IgD-negative memory B cell (primary cell): Measurements from ENCODE around the gene SUN5. TPM values are rescaled to one million over a fixed set of nuclear protein-coding genes. Genes with fewer than 3 reads are reported as not detected.

ENCODE experiments used
- H3K27ac Mint-ChIP-seq, 3 donors: one replicate each; pipeline ENCODE4 v1.8.0; 2020 to 2022; ENCODE audit warnings: mild to moderate bottlenecking in 3 of 3, mixed read lengths in 3 of 3, moderate library complexity in 1 of 3
- H3K27me3 Mint-ChIP-seq: one replicate; pipeline ENCODE4 v1.8.0; 2021; ENCODE audit warnings: mixed read lengths
- H3K36me3 Mint-ChIP-seq: one replicate; pipeline ENCODE4 v1.8.0; 2020; ENCODE audit warnings: mild to moderate bottlenecking, mixed read lengths
- H3K4me1 Mint-ChIP-seq, 3 donors: one replicate each; pipeline ENCODE4 v1.8.0; 2020 to 2022; ENCODE audit warnings: mixed read lengths in 3 of 3, mild to moderate bottlenecking in 1 of 3
- H3K4me3 Mint-ChIP-seq, 4 donors: one replicate each; pipeline ENCODE4 v1.8.0; 2020 to 2022; ENCODE audit warnings: mild to moderate bottlenecking in 4 of 4, mixed read lengths in 4 of 4, moderate library complexity in 3 of 4
- H3K9me3 Mint-ChIP-seq, 3 donors: one replicate each; pipeline ENCODE4 v1.8.0; 2020 to 2021; ENCODE audit warnings: mixed read lengths in 3 of 3, mild to moderate bottlenecking in 1 of 3
- polyA plus RNA-seq: library from polyadenylated mRNA; unstranded; fragments of 300-500 nt; fragmentation: Illumina TruSeq; gene quantifications from one replicate; pipeline ENCODE4 v1.2.3, GENCODE V29; 2021

The SUN5 gene
- polyA plus RNA-seq, 1 donor from 2014 or later: not detected

- Mint-ChIP-seq H3K27ac (no peak within 1 kb of the TSS), H3K4me1 (no peaks in the 10 kb centered on the region), H3K4me3 (no peak within 1 kb of the TSS), H3K36me3 (peaks cover 2% of the 10 kb centered on the region), H3K27me3 (no peaks in the 10 kb centered on the region), H3K9me3 (peaks cover 0 to 8% (median 0%) of the 10 kb centered on the region in 3 donors)
Observed at GRCh38 chr20:33031531-33031930, 27.3 kb upstream of the SUN5 start, which contains the start of gene BPIFB6. BPIFB6 (plus strand) TSS chr20:33031648; CDS start chr20:33031648, 0 bp downstream.

GRCh38 chr20:33030569-33030968, 26.3 kb upstream of the SUN5 start:
- no peaks in the 10 kb centered on the region for H3K4me1 Mint-ChIP-seq
- no peaks in the 10 kb centered on the region for H3K27me3 Mint-ChIP-seq
- H3K4me3 Mint-ChIP-seq: no peak overlapping the region
- peaks cover 0 to 8% (median 0%) of the 10 kb centered on the region in 3 donors for H3K9me3 Mint-ChIP-seq
- H3K36me3 Mint-ChIP-seq: peaks cover 2% of the 10 kb centered on the region
- no peak overlapping the region for H3K27ac Mint-ChIP-seq

- H3K4me3 Mint-ChIP-seq: no peak overlapping the region
- H3K36me3 Mint-ChIP-seq: peaks cover 2% of the 10 kb centered on the region
- H3K27me3 Mint-ChIP-seq: no peaks in the 10 kb centered on the region
- H3K4me1 Mint-ChIP-seq: no peaks in the 10 kb centered on the region
- H3K9me3 Mint-ChIP-seq: peaks cover 0 to 8% (median 0%) of the 10 kb centered on the region in 3 donors
- no peak overlapping the region for H3K27ac Mint-ChIP-seq
Observed at GRCh38 chr20:33030076-33030475, 25.8 kb upstream of the SUN5 start.

- Mint-ChIP-seq H3K4me3 (no peak overlapping the region), H3K27ac (no peak overlapping the region), H3K27me3 (no peaks in the 10 kb centered on the region), H3K36me3 (peaks cover 2% of the 10 kb centered on the region), H3K9me3 (peaks cover 0 to 8% (median 0%) of the 10 kb centered on the region in 3 donors), H3K4me1 (no peaks in the 10 kb centered on the region)
Observed at GRCh38 chr20:33028875-33029274, 24.6 kb upstream of the SUN5 start.

GRCh38 chr20:33027769-33028751, 23.8 kb upstream of the SUN5 start:
- no peaks in the 10 kb centered on the region for H3K4me1 Mint-ChIP-seq
- peaks cover 0 to under 1% (median 0%) of the 10 kb centered on the region in 3 donors for H3K9me3 Mint-ChIP-seq
- H3K27ac Mint-ChIP-seq: no peak overlapping the region
- no peak overlapping the region for H3K4me3 Mint-ChIP-seq
- peaks cover 2% of the 10 kb centered on the region for H3K36me3 Mint-ChIP-seq
- no peaks in the 10 kb centered on the region for H3K27me3 Mint-ChIP-seq

- Mint-ChIP-seq H3K36me3 (no peaks in the 10 kb centered on the region), H3K9me3 (no peaks in the 10 kb centered on the region), H3K4me1 (no peaks in the 10 kb centered on the region), H3K27me3 (no peaks in the 10 kb centered on the region), H3K4me3 (no peak overlapping the region), H3K27ac (no peak overlapping the region)
Observed at GRCh38 chr20:33026779-33027759, 22.8 kb upstream of the SUN5 start.

GRCh38 chr20:33026072-33026778, 22.0 kb upstream of the SUN5 start:
- H3K4me3 Mint-ChIP-seq: no peak overlapping the region

GRCh38 chr20:33025318-33025876, 21.2 kb upstream of the SUN5 start:
- Mint-ChIP-seq H3K4me3 (no peak overlapping the region), H3K36me3 (no peaks in the 10 kb centered on the region), H3K9me3 (no peaks in the 10 kb centered on the region), H3K27ac (no peak overlapping the region), H3K4me1 (peaks cover 0 to 5% (median 5%) of the 10 kb centered on the region in 3 donors), H3K27me3 (no peaks in the 10 kb centered on the region)

More at GRCh38 chr20:33026072-33026778, 22.0 kb upstream of the SUN5 start:
- Mint-ChIP-seq H3K9me3 (no peaks in the 10 kb centered on the region), H3K4me1 (peaks cover 0 to 5% (median 5%) of the 10 kb centered on the region in 3 donors), H3K27ac (no peak overlapping the region), H3K27me3 (no peaks in the 10 kb centered on the region), H3K36me3 (no peaks in the 10 kb centered on the region)

GRCh38 chr20:33024609-33025317, 20.5 kb upstream of the SUN5 start:
- Mint-ChIP-seq H3K4me1 (peaks cover 0 to 5% (median 5%) of the 10 kb centered on the region in 3 donors), H3K9me3 (no peaks in the 10 kb centered on the region), H3K4me3 (no peak overlapping the region), H3K36me3 (no peaks in the 10 kb centered on the region), H3K27ac (no peak overlapping the region), H3K27me3 (no peaks in the 10 kb centered on the region)

- H3K4me3 Mint-ChIP-seq: no peak overlapping the region
- no peaks in the 10 kb centered on the region for H3K36me3 Mint-ChIP-seq
- H3K4me1 Mint-ChIP-seq: peaks cover 0 to 5% (median 5%) of the 10 kb centered on the region in 3 donors
- H3K27me3 Mint-ChIP-seq: no peaks in the 10 kb centered on the region
- H3K9me3 Mint-ChIP-seq: no peaks in the 10 kb centered on the region
- no peak overlapping the region for H3K27ac Mint-ChIP-seq
Observed at GRCh38 chr20:33024243-33024560, 20.0 kb upstream of the SUN5 start.

GRCh38 chr20:33023439-33024242, 19.4 kb upstream of the SUN5 start:
- H3K27ac Mint-ChIP-seq: no peak overlapping the region
- H3K4me3 Mint-ChIP-seq: no peak overlapping the region
- H3K4me1 Mint-ChIP-seq: peaks cover 0 to 5% (median 5%) of the 10 kb centered on the region in 3 donors
- H3K36me3 Mint-ChIP-seq: no peaks in the 10 kb centered on the region
- no peaks in the 10 kb centered on the region for H3K27me3 Mint-ChIP-seq
- no peaks in the 10 kb centered on the region for H3K9me3 Mint-ChIP-seq

GRCh38 chr20:33022694-33023438, 18.6 kb upstream of the SUN5 start:
- H3K9me3 Mint-ChIP-seq: no peaks in the 10 kb centered on the region
- H3K27me3 Mint-ChIP-seq: no peaks in the 10 kb centered on the region
- H3K36me3 Mint-ChIP-seq: no peaks in the 10 kb centered on the region
- no peak overlapping the region for H3K4me3 Mint-ChIP-seq
- H3K27ac Mint-ChIP-seq: no peak overlapping the region
- H3K4me1 Mint-ChIP-seq: peaks cover 0 to 5% (median 5%) of the 10 kb centered on the region in 3 donors
